CD4-positive, alpha-beta T cell treated with Interleukin-1 beta for 1 hour (primary cell): Measurements from ENCODE around the gene PNLIPRP3.

Experiments used
- DNase-seq, 2 donors: peaks; one replicate each; pipeline ENCODE4 v3.0.0-alpha.2; 2020 to 2022

PNLIPRP3 gene

GRCh38 chr10:116521424-116522290 is 94.0 kb downstream of the PNLIPRP3 start:
- peak in 1 of 2 donors; percentile 13 for DNase-seq

GRCh38 chr10:116522803-116523381 is 95.2 kb downstream of the PNLIPRP3 start:
- no peak for DNase-seq

- no peak for DNase-seq
Observed at GRCh38 chr10:116524736-116525135, 97.1 kb downstream of the PNLIPRP3 start.

GRCh38 chr10:116526219-116526618 is 98.6 kb downstream of the PNLIPRP3 start:
- DNase-seq = no peak
